Astrocyte (in vitro differentiated cells and primary cell): ENCODE results near the gene DYNC2I2.

Source experiments
- CTCF ChIP-seq: IDR thresholded peaks from 2 replicates; pipeline ENCODE4 v1.5.1; 2011; ENCODE audit warnings: low read depth, mild to moderate bottlenecking, inconsistent platforms, low read length, moderate library complexity; ENCODE audit not compliant: insufficient read depth
- EZH2 ChIP-seq: IDR thresholded peaks from 2 replicates; pipeline ENCODE4 v1.6.1; 2012; ENCODE audit warnings: mild to moderate bottlenecking, low read length, inconsistent platforms; ENCODE audit not compliant: insufficient read depth

GRCh38 chr9:128627906-128628305 is 28.7 kb downstream of the DYNC2I2 start:
- TF ChIP-seq CTCF, result no peak
- no peak for TF ChIP-seq EZH2
